DOHH2 (cell line): Measurements from ENCODE around the gene MTOR.

Experiments
- H3F3A ChIP-seq: fragments of 200-600 bp; sonication (generic), shearing (Covaris generic); 2 replicates; pipeline ENCODE4 v1.6.0; 2016; ENCODE audit warnings: antibody characterized with exemption, mild to moderate bottlenecking; ENCODE audit not compliant: control insufficient read depth, insufficient read depth
- H3K27ac ChIP-seq: fragments of 200-600 bp; sonication (generic); 2 replicates; pipeline ENCODE4 v1.5.1; 2014; ENCODE audit warnings: low read depth, mild to moderate bottlenecking, low read length, moderate library complexity
- H3K27me3 ChIP-seq: fragments of 200-600 bp; sonication (generic); 2 replicates; pipeline ENCODE4 v1.6.1; 2014; ENCODE audit warnings: mild to moderate bottlenecking, low read length, mixed read lengths; ENCODE audit not compliant: control insufficient read depth
- H3K36me3 ChIP-seq: fragments of 200-600 bp; sonication (generic); 2 replicates; pipeline ENCODE4 v1.6.1; 2014; ENCODE audit warnings: mild to moderate bottlenecking, low read length, moderate library complexity, mixed read lengths; ENCODE audit not compliant: control insufficient read depth
- H3K4me1 ChIP-seq: fragments of 200-600 bp; sonication (generic); 2 replicates; pipeline ENCODE4 v1.6.1; 2014; ENCODE audit warnings: mild to moderate bottlenecking, low read length, mixed read lengths; ENCODE audit not compliant: control insufficient read depth
- H3K4me2 ChIP-seq: fragments of 200-600 bp; sonication (generic); 2 replicates; pipeline ENCODE4 v1.6.0; 2014; ENCODE audit warnings: mild to moderate bottlenecking, low read length, moderate library complexity
- H3K4me3 ChIP-seq: fragments of 200-600 bp; sonication (generic); 2 replicates; pipeline ENCODE4 v1.5.1; 2014; ENCODE audit warnings: mild to moderate bottlenecking, low read length, mixed read lengths
- H3K79me2 ChIP-seq: fragments of 200-600 bp; sonication (generic); 2 replicates; pipeline ENCODE4 v1.6.1; 2014; ENCODE audit warnings: mild to moderate bottlenecking, low read length, mixed read lengths; ENCODE audit not compliant: control insufficient read depth
- H3K9me2 ChIP-seq: fragments of 200-600 bp; sonication (generic); replicated peaks from 2 replicates; pipeline ENCODE4 v1.6.1; 2014; ENCODE audit warnings: mild to moderate bottlenecking, low read length, mixed read lengths; ENCODE audit not compliant: control insufficient read depth
- H3K9me3 ChIP-seq: fragments of 200-600 bp; sonication (generic); 2 replicates; pipeline ENCODE4 v1.6.1; 2014; ENCODE audit warnings: antibody characterized with exemption, low read length, mixed read lengths; ENCODE audit not compliant: control insufficient read depth, insufficient read depth
- H4K20me1 ChIP-seq: fragments of 200-600 bp; sonication (generic); 2 replicates; pipeline ENCODE4 v1.6.0; 2014; ENCODE audit warnings: low read depth, mild to moderate bottlenecking, antibody characterized with exemption, low read length, moderate library complexity; ENCODE audit not compliant: control insufficient read depth, insufficient read depth
- EZH2phosphoT487 ChIP-seq: fragments of 200-600 bp; sonication (generic); IDR thresholded peaks from 2 replicates; pipeline ENCODE4 v1.6.1; 2017; ENCODE audit warnings: borderline replicate concordance, mild to moderate bottlenecking, antibody characterized with exemption, low read length, moderate library complexity, mixed read lengths
- TF ChIP-seq, protein P1 (sequence below): fragments of 200-600 bp; sonication (generic); IDR thresholded peaks from one replicate; pipeline ENCODE4 v1.5.1; 2014; ENCODE audit warnings: antibody characterized with exemption, mild to moderate bottlenecking, low read depth, low read length; ENCODE audit not compliant: poor library complexity, severe bottlenecking

The MTOR gene

GRCh38 chr1:11059968-11060830 is 202.2 kb downstream of the MTOR start, which contains the start of gene SRM:
SRM (minus strand) TSS chr1:11060018; CDS start chr1:11059943, 75 bp downstream.
- peaks cover 37% of the 10 kb centered on the region for H3K4me1 ChIP-seq
- no peaks in the 10 kb centered on the region for H3K9me2 ChIP-seq
- peaks cover 54% of the 10 kb centered on the region for H3K79me2 ChIP-seq
- H3K36me3 ChIP-seq, result peaks cover 77% of the 10 kb centered on the region
- no peaks in the 10 kb centered on the region for H4K20me1 ChIP-seq
- no peaks in the 10 kb centered on the region for H3K9me3 ChIP-seq
- TF ChIP-seq, protein P1, sequence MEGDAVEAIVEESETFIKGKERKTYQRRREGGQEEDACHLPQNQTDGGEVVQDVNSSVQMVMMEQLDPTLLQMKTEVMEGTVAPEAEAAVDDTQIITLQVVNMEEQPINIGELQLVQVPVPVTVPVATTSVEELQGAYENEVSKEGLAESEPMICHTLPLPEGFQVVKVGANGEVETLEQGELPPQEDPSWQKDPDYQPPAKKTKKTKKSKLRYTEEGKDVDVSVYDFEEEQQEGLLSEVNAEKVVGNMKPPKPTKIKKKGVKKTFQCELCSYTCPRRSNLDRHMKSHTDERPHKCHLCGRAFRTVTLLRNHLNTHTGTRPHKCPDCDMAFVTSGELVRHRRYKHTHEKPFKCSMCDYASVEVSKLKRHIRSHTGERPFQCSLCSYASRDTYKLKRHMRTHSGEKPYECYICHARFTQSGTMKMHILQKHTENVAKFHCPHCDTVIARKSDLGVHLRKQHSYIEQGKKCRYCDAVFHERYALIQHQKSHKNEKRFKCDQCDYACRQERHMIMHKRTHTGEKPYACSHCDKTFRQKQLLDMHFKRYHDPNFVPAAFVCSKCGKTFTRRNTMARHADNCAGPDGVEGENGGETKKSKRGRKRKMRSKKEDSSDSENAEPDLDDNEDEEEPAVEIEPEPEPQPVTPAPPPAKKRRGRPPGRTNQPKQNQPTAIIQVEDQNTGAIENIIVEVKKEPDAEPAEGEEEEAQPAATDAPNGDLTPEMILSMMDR, result no peak
- TF ChIP-seq EZH2phosphoT487, result no peak
- H3K4me2 ChIP-seq, result peak within 1 kb of the TSS; percentile 95
- no peaks in the 10 kb centered on the region for H3K27me3 ChIP-seq
- peak within 1 kb of the TSS; percentile 71 for H3K27ac ChIP-seq
- H3F3A ChIP-seq, result peaks cover 14% of the 10 kb centered on the region
- peak within 1 kb of the TSS; percentile 98 for H3K4me3 ChIP-seq

- Histone ChIP-seq H3K79me2 (peaks cover 54% of the 10 kb centered on the region), H4K20me1 (no peaks in the 10 kb centered on the region), H3K4me1 (peaks cover 37% of the 10 kb centered on the region), H3K4me2 (peak overlapping the region; percentile 77), H3K27ac (peak overlapping the region; percentile 25), H3K4me3 (peak overlapping the region; percentile 87), H3K9me3 (no peaks in the 10 kb centered on the region), H3K36me3 (peaks cover 74% of the 10 kb centered on the region), H3K27me3 (no peaks in the 10 kb centered on the region), H3F3A (peaks cover 12% of the 10 kb centered on the region), H3K9me2 (no peaks in the 10 kb centered on the region)
- no peak for TF ChIP-seq EZH2phosphoT487
- TF ChIP-seq, protein P1, result peak; percentile 27
Measured at GRCh38 chr1:11059155-11059967, 203.0 kb downstream of the MTOR start.

DNA sequence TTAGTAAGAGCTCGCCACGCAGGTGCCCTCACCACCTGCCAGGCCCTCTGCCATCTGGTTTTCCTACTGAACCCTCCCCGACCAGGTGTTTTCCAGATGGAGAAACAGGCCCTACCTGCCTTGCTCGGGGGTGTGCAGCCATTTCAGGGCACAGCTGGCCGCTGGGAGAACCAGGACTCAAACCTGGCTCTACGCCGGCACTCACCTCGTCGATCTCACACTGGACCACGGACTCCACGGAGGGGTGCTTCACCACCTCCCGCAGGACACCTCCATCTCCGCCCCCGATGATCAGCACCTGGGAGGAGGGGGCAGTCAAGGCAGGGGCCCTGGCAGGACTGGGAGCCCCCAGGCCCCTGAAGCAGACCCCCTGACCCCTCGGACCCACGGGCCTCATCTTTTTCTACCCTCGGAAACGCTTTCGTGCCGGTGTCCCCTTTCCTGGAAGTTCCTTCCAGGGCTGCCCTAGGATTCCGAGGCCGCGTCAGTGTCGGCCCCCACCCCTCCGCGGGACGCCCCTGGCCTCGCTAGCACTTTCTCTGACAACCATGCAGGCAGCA is 203.7 kb downstream of the MTOR start:
- Histone ChIP-seq H3K9me3 (no peaks in the 10 kb centered on the region), H3K36me3 (peaks cover 74% of the 10 kb centered on the region), H3K9me2 (no peaks in the 10 kb centered on the region), H3K4me2 (peak overlapping the region; percentile 77), H3K27ac (no peak overlapping the region; the same call in 1 of the 2 replicates), H3K79me2 (peaks cover 54% of the 10 kb centered on the region), H3K27me3 (no peaks in the 10 kb centered on the region), H3K4me3 (peak overlapping the region; percentile 87), H3K4me1 (peaks cover 37% of the 10 kb centered on the region), H4K20me1 (no peaks in the 10 kb centered on the region), H3F3A (peaks cover 12% of the 10 kb centered on the region)
- TF ChIP-seq EZH2phosphoT487, result no peak
- TF ChIP-seq, protein P1, result no peak
